Stimulated activated naive B cell treated with anti-CD40 and anti-IgM and Interleukin-4, amounts not matched to agents 10 μg/mL and 1 μg/mL and 100 μg/mL, for 72 hours (primary cell): ENCODE data around the gene HEATR1.
"Not testable (repeated sequence)": the region's sequence is repeated elsewhere in the genome, so short reads cannot be mapped to it uniquely, and the experiment has no call there.

ENCODE experiments used
- ATAC-seq, 2 donors: fragments of 150-1000 bp; cut with Tn5 transposase; replicated peaks; 2 replicates each; pipeline ENCODE4 v1.10.0; 2021; ENCODE audit warnings: moderate library complexity in 1 of 2
- DNase-seq: peaks from one replicate; pipeline ENCODE4 v3.0.0; 2021
- H3K27ac Mint-ChIP-seq: one replicate; pipeline ENCODE4 v1.8.0; 2022; ENCODE audit warnings: mild to moderate bottlenecking, mixed read lengths
- H3K27me3 Mint-ChIP-seq, 2 donors: one replicate each; pipeline ENCODE4 v1.8.0; 2022; ENCODE audit warnings: mixed read lengths in 2 of 2
- H3K36me3 Mint-ChIP-seq, 2 donors: one replicate each; pipeline ENCODE4 v1.8.0; 2022; ENCODE audit warnings: mixed read lengths in 2 of 2, mild to moderate bottlenecking in 1 of 2
- H3K4me1 Mint-ChIP-seq, 2 donors: one replicate each; pipeline ENCODE4 v1.8.0; 2022; ENCODE audit warnings: mixed read lengths in 2 of 2, mild to moderate bottlenecking in 1 of 2
- H3K4me3 Mint-ChIP-seq, 2 donors: one replicate each; pipeline ENCODE4 v1.8.0; 2022; ENCODE audit warnings: mild to moderate bottlenecking in 2 of 2, mixed read lengths in 2 of 2, moderate library complexity in 1 of 2
- H3K9me3 Mint-ChIP-seq, 2 donors: one replicate each; pipeline ENCODE4 v1.8.0; 2022; ENCODE audit warnings: mixed read lengths in 2 of 2, mild to moderate bottlenecking in 1 of 2

HEATR1 gene

GRCh38 chr1:236615399-236616148 lies 11.3 kb upstream of the HEATR1 start:
- H3K4me1 Mint-ChIP-seq, result no peaks in the 10 kb centered on the region
- H3K27ac Mint-ChIP-seq, result no peak overlapping the region
- DNase-seq, result no peak
- ATAC-seq, result no peak
- peaks cover 0 to 3% of the 10 kb centered on the region in 2 donors for H3K9me3 Mint-ChIP-seq
- peaks cover 29 to 36% of the 10 kb centered on the region in 2 donors for H3K27me3 Mint-ChIP-seq
- H3K4me3 Mint-ChIP-seq, result no peak overlapping the region
- no peaks in the 10 kb centered on the region for H3K36me3 Mint-ChIP-seq

GRCh38 chr1:236612349-236612748 lies 8.0 kb upstream of the HEATR1 start:
- Mint-ChIP-seq H3K27ac (no peak overlapping the region), H3K27me3 (peaks cover 31 to 57% of the 10 kb centered on the region in 2 donors), H3K9me3 (peaks cover 0 to 3% of the 10 kb centered on the region in 2 donors), H3K4me1 (no peaks in the 10 kb centered on the region), H3K4me3 (no peak overlapping the region), H3K36me3 (no peaks in the 10 kb centered on the region)
- ATAC-seq (no peak), DNase-seq (no peak)

GRCh38 chr1:236608930-236609726 lies 4.8 kb upstream of the HEATR1 start:
- DNase-seq, result no peak

GRCh38 chr1:236607597-236607996 lies 3.3 kb upstream of the HEATR1 start:
- H3K4me1 Mint-ChIP-seq, H3K27ac Mint-ChIP-seq, H3K36me3 Mint-ChIP-seq, ATAC-seq, H3K4me3 Mint-ChIP-seq, H3K9me3 Mint-ChIP-seq, DNase-seq: not testable (repeated sequence)
- H3K27me3 Mint-ChIP-seq, result peaks cover 13 to 40% of the 10 kb centered on the region in 2 donors

More at GRCh38 chr1:236608930-236609726, 4.8 kb upstream of the HEATR1 start:
- Mint-ChIP-seq H3K27me3 (peaks cover 13 to 43% of the 10 kb centered on the region in 2 donors), H3K27ac (no peak overlapping the region), H3K36me3 (no peaks in the 10 kb centered on the region), H3K4me1 (peaks cover 2 to 5% of the 10 kb centered on the region in 2 donors), H3K4me3 (no peak overlapping the region), H3K9me3 (peaks cover 0 to 3% of the 10 kb centered on the region in 2 donors)
- no peak for ATAC-seq

- Mint-ChIP-seq H3K9me3 (no peaks in the 10 kb centered on the region), H3K27me3 (peaks cover 13 to 25% of the 10 kb centered on the region in 2 donors), H3K4me1 (peaks cover 9 to 11% of the 10 kb centered on the region in 2 donors)
Observed at GRCh38 chr1:236604905-236605806, 840 bp upstream of the HEATR1 start.

GRCh38 chr1:236602171-236602570 lies 2.1 kb downstream of the HEATR1 start:
- DNase-seq (no peak), ATAC-seq (no peak)
- peaks cover 13 to 36% of the 10 kb centered on the region in 2 donors for H3K36me3 Mint-ChIP-seq
- no peaks in the 10 kb centered on the region for H3K9me3 Mint-ChIP-seq
- peaks cover 9 to 16% of the 10 kb centered on the region in 2 donors for H3K4me1 Mint-ChIP-seq
- peaks cover 3 to 5% of the 10 kb centered on the region in 2 donors for H3K27me3 Mint-ChIP-seq
- no peak overlapping the region for H3K27ac Mint-ChIP-seq
- no peak overlapping the region for H3K4me3 Mint-ChIP-seq

More at GRCh38 chr1:236604905-236605806, 840 bp upstream of the HEATR1 start:
- DNase-seq (no peak), ATAC-seq (no peak)
- H3K27ac Mint-ChIP-seq, result peak overlapping the region; percentile 77
- peaks cover 9 to 22% of the 10 kb centered on the region in 2 donors for H3K36me3 Mint-ChIP-seq
- peak overlapping the region; percentile 93 to 94 for H3K4me3 Mint-ChIP-seq

GRCh38 chr1:236590553-236591150 lies 13.7 kb downstream of the HEATR1 start:
- Mint-ChIP-seq H3K36me3 (peaks cover 20 to 37% of the 10 kb centered on the region in 2 donors), H3K9me3 (no peaks in the 10 kb centered on the region), H3K27me3 (no peaks in the 10 kb centered on the region), H3K4me3 (no peak overlapping the region), H3K4me1 (no peaks in the 10 kb centered on the region), H3K27ac (no peak overlapping the region)
- ATAC-seq, result no peak
- no peak for DNase-seq

- Mint-ChIP-seq H3K36me3 (peaks cover 21 to 45% of the 10 kb centered on the region in 2 donors), H3K4me1 (no peaks in the 10 kb centered on the region), H3K27me3 (no peaks in the 10 kb centered on the region), H3K27ac (no peak overlapping the region), H3K4me3 (no peak overlapping the region), H3K9me3 (no peaks in the 10 kb centered on the region)
- ATAC-seq (no peak), DNase-seq (no peak)
Observed at GRCh38 chr1:236589531-236589930, 14.8 kb downstream of the HEATR1 start.

- H3K4me1 Mint-ChIP-seq, result no peaks in the 10 kb centered on the region
- DNase-seq, result no peak
- no peak overlapping the region for H3K4me3 Mint-ChIP-seq
- ATAC-seq, result no peak
- H3K36me3 Mint-ChIP-seq, result peaks cover 24 to 45% of the 10 kb centered on the region in 2 donors
- H3K27me3 Mint-ChIP-seq, result no peaks in the 10 kb centered on the region
- H3K9me3 Mint-ChIP-seq, result no peaks in the 10 kb centered on the region
- H3K27ac Mint-ChIP-seq, result no peak overlapping the region
Observed at GRCh38 chr1:236581528-236581927, 22.8 kb downstream of the HEATR1 start.

- not testable (repeated sequence) for H3K9me3 Mint-ChIP-seq, DNase-seq, H3K27ac Mint-ChIP-seq, H3K27me3 Mint-ChIP-seq, H3K4me3 Mint-ChIP-seq, ATAC-seq, H3K4me1 Mint-ChIP-seq
- H3K36me3 Mint-ChIP-seq, result peaks cover 30 to 49% of the 10 kb centered on the region in 2 donors
Observed at GRCh38 chr1:236580404-236580803, 23.9 kb downstream of the HEATR1 start.

- Mint-ChIP-seq H3K9me3 (no peaks in the 10 kb centered on the region), H3K27ac (no peak overlapping the region), H3K4me3 (no peak overlapping the region), H3K4me1 (no peaks in the 10 kb centered on the region), H3K27me3 (no peaks in the 10 kb centered on the region), H3K36me3 (peaks cover 28 to 46% of the 10 kb centered on the region in 2 donors)
- ATAC-seq (no peak), DNase-seq (no peak)
Observed at GRCh38 chr1:236578661-236579060, 25.7 kb downstream of the HEATR1 start.

- Mint-ChIP-seq H3K27ac (peak overlapping the region; percentile 62), H3K36me3 (peaks cover 31 to 44% of the 10 kb centered on the region in 2 donors)
- H3K4me1 Mint-ChIP-seq, H3K9me3 Mint-ChIP-seq, H3K4me3 Mint-ChIP-seq, H3K27me3 Mint-ChIP-seq, ATAC-seq, DNase-seq: not testable (repeated sequence)
Observed at GRCh38 chr1:236577041-236577440, 27.3 kb downstream of the HEATR1 start.

GRCh38 chr1:236576004-236576403 lies 28.3 kb downstream of the HEATR1 start:
- no peaks in the 10 kb centered on the region for H3K9me3 Mint-ChIP-seq
- no peak overlapping the region for H3K27ac Mint-ChIP-seq
- no peak overlapping the region for H3K4me3 Mint-ChIP-seq
- peaks cover 35 to 53% of the 10 kb centered on the region in 2 donors for H3K36me3 Mint-ChIP-seq
- H3K27me3 Mint-ChIP-seq, result no peaks in the 10 kb centered on the region
- H3K4me1 Mint-ChIP-seq, result no peaks in the 10 kb centered on the region
- no peak for DNase-seq
- no peak for ATAC-seq
